Measurements from ENCODE around the gene HSPBAP1. TPM values are rescaled to one million over a fixed set of nuclear protein-coding genes. Genes with fewer than 3 reads are reported as not detected.

HSPBAP1 gene
- total RNA-seq, 1 donor from 2014 or later = 11.6 TPM

- H3K4me3 Mint-ChIP-seq (ENCODE audit: unreplicated experiment) = no peak overlapping the region
These were observed 10.3 kb upstream of the HSPBAP1 start for GRCh38 chr3:122803977-122804376.

GRCh38 chr3:122802323-122802722 lies 8.7 kb upstream of the HSPBAP1 start:
- peaks cover 2% of the 10 kb centered on the region for H3K27me3 Mint-ChIP-seq (ENCODE audit: unreplicated experiment)
- TF ChIP-seq CTCF (IDR thresholded peaks at IDR 0.05; ENCODE audit: unreplicated experiment) = no peak
- peaks cover 3% of the 10 kb centered on the region for H3K36me3 Mint-ChIP-seq (ENCODE audit: low read depth, unreplicated experiment)
- H3K4me1 Mint-ChIP-seq (ENCODE audit: unreplicated experiment) = no peaks in the 10 kb centered on the region
- DNase-seq (ENCODE audit: low spot score) = no peak
- H3K9me3 Mint-ChIP-seq (ENCODE audit: unreplicated experiment) = no peaks in the 10 kb centered on the region
- H3K27ac Mint-ChIP-seq (ENCODE audit: unreplicated experiment) = no peak overlapping the region
- no peak overlapping the region for H3K4me3 Mint-ChIP-seq (ENCODE audit: unreplicated experiment)

More at GRCh38 chr3:122803977-122804376, 10.3 kb upstream of the HSPBAP1 start:
- no peak for DNase-seq (ENCODE audit: low spot score)
- H3K9me3 Mint-ChIP-seq (ENCODE audit: unreplicated experiment) = no peaks in the 10 kb centered on the region
- no peak for TF ChIP-seq CTCF (IDR thresholded peaks at IDR 0.05; ENCODE audit: unreplicated experiment)
- peaks cover 2% of the 10 kb centered on the region for H3K27me3 Mint-ChIP-seq (ENCODE audit: unreplicated experiment)
- no peaks in the 10 kb centered on the region for H3K4me1 Mint-ChIP-seq (ENCODE audit: unreplicated experiment)
- H3K36me3 Mint-ChIP-seq (ENCODE audit: low read depth, unreplicated experiment) = peaks cover 3% of the 10 kb centered on the region
- H3K27ac Mint-ChIP-seq (ENCODE audit: unreplicated experiment) = no peak overlapping the region

GRCh38 chr3:122800706-122801237 lies 7.1 kb upstream of the HSPBAP1 start:
- DNase-seq (ENCODE audit: low spot score) = no peak
- Mint-ChIP-seq H3K4me3 (ENCODE audit: unreplicated experiment) (no peak overlapping the region), H3K27me3 (ENCODE audit: unreplicated experiment) (peaks cover 2% of the 10 kb centered on the region), H3K36me3 (ENCODE audit: low read depth, unreplicated experiment) (peaks cover 3% of the 10 kb centered on the region), H3K9me3 (ENCODE audit: unreplicated experiment) (no peaks in the 10 kb centered on the region), H3K27ac (ENCODE audit: unreplicated experiment) (no peak overlapping the region), H3K4me1 (ENCODE audit: unreplicated experiment) (peaks cover 2% of the 10 kb centered on the region)
- TF ChIP-seq CTCF (IDR thresholded peaks at IDR 0.05; ENCODE audit: unreplicated experiment) = no peak

GRCh38 chr3:122800031-122800430 lies 6.4 kb upstream of the HSPBAP1 start:
- no peak for TF ChIP-seq CTCF (IDR thresholded peaks at IDR 0.05; ENCODE audit: unreplicated experiment)
- no peak overlapping the region for H3K4me3 Mint-ChIP-seq (ENCODE audit: unreplicated experiment)

GRCh38 chr3:122799322-122799721 lies 5.7 kb upstream of the HSPBAP1 start:
- no peak for DNase-seq (ENCODE audit: low spot score)
- H3K9me3 Mint-ChIP-seq (ENCODE audit: unreplicated experiment) = no peaks in the 10 kb centered on the region
- no peak for TF ChIP-seq CTCF (IDR thresholded peaks at IDR 0.05; ENCODE audit: unreplicated experiment)
- H3K27ac Mint-ChIP-seq (ENCODE audit: unreplicated experiment) = no peak overlapping the region
- H3K36me3 Mint-ChIP-seq (ENCODE audit: low read depth, unreplicated experiment) = peaks cover 3% of the 10 kb centered on the region
- H3K4me3 Mint-ChIP-seq (ENCODE audit: unreplicated experiment) = no peak overlapping the region
- peaks cover 5% of the 10 kb centered on the region for H3K4me1 Mint-ChIP-seq (ENCODE audit: unreplicated experiment)
- peaks cover 2% of the 10 kb centered on the region for H3K27me3 Mint-ChIP-seq (ENCODE audit: unreplicated experiment)

More at GRCh38 chr3:122800031-122800430, 6.4 kb upstream of the HSPBAP1 start:
- no peak overlapping the region for H3K27ac Mint-ChIP-seq (ENCODE audit: unreplicated experiment)
- peaks cover 3% of the 10 kb centered on the region for H3K36me3 Mint-ChIP-seq (ENCODE audit: low read depth, unreplicated experiment)
- peaks cover 5% of the 10 kb centered on the region for H3K4me1 Mint-ChIP-seq (ENCODE audit: unreplicated experiment)
- H3K27me3 Mint-ChIP-seq (ENCODE audit: unreplicated experiment) = peaks cover 2% of the 10 kb centered on the region
- no peaks in the 10 kb centered on the region for H3K9me3 Mint-ChIP-seq (ENCODE audit: unreplicated experiment)
- no peak for DNase-seq (ENCODE audit: low spot score)

Data from endothelial cell (in vitro differentiated cells).